Measurements from ENCODE around the gene NAP1L1.

NAP1L1 gene

DNA sequence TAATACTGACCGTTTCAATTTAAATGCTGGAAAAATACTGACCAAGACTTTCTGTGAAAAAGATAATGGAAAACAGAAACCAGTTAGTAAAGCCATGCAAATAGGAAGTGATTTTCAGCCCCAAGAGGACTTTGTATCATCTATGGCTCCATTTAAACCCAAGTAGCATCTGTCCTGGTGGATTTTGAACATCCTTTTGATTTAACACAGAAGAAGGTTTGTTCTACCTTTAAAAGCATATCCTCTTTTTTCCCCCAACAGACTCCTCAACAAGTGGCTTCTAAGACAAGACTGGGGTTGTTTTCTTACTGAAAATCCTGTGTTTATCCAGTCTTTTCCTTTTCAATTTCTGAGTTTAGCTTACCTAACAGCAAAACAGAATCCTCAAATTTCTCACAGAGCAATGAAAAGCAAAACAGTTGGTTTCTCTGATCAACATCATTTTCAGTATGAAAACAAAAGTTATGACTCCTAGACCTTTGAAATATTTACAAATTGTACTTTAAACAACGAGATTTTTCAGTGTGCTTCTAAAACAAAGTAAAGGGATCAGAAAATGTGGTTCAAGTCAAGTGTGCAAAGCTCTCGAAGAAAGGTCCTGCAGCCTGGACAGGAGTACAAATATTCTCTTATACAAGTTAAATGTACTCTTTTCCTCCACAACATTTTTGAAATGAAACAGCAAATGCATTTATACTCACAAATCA, 55.8 kb downstream of the NAP1L1 start:
- DNase-seq (ENCODE audit: low read depth) = no peak
- TF ChIP-seq, protein P1, sequence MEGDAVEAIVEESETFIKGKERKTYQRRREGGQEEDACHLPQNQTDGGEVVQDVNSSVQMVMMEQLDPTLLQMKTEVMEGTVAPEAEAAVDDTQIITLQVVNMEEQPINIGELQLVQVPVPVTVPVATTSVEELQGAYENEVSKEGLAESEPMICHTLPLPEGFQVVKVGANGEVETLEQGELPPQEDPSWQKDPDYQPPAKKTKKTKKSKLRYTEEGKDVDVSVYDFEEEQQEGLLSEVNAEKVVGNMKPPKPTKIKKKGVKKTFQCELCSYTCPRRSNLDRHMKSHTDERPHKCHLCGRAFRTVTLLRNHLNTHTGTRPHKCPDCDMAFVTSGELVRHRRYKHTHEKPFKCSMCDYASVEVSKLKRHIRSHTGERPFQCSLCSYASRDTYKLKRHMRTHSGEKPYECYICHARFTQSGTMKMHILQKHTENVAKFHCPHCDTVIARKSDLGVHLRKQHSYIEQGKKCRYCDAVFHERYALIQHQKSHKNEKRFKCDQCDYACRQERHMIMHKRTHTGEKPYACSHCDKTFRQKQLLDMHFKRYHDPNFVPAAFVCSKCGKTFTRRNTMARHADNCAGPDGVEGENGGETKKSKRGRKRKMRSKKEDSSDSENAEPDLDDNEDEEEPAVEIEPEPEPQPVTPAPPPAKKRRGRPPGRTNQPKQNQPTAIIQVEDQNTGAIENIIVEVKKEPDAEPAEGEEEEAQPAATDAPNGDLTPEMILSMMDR (IDR thresholded peaks at IDR 0.05; ENCODE audit: low read depth, low read length, missing control alignments) = no peak
- no peak overlapping the region for H3K4me3 ChIP-seq (ENCODE audit: low read depth, low read length)

DNA sequence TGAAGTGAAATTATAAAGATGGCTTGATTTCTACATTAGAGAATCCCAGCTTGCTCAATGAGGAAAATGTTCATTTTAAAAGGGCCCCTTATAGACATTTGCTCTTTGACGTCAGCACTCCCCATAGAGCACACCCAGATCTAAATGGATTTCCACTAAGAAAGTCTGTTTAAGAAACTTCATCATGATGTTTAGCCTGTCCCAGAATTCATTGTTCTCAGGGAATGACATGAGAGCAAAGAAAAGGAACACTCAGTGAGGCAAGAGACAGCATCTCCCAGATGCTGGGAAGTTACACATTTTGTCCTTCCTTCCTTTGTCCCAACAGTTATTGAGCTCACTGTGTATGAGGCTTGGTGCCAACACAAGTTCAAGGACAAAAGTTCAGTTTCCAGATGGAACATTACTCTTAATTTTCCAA, 57.8 kb downstream of the NAP1L1 start:
- no peak overlapping the region for H3K4me3 ChIP-seq (ENCODE audit: low read depth, low read length)
- TF ChIP-seq, protein P1 (IDR thresholded peaks at IDR 0.05; ENCODE audit: low read depth, low read length, missing control alignments) = no peak
- no peak for DNase-seq (ENCODE audit: low read depth)

DNA sequence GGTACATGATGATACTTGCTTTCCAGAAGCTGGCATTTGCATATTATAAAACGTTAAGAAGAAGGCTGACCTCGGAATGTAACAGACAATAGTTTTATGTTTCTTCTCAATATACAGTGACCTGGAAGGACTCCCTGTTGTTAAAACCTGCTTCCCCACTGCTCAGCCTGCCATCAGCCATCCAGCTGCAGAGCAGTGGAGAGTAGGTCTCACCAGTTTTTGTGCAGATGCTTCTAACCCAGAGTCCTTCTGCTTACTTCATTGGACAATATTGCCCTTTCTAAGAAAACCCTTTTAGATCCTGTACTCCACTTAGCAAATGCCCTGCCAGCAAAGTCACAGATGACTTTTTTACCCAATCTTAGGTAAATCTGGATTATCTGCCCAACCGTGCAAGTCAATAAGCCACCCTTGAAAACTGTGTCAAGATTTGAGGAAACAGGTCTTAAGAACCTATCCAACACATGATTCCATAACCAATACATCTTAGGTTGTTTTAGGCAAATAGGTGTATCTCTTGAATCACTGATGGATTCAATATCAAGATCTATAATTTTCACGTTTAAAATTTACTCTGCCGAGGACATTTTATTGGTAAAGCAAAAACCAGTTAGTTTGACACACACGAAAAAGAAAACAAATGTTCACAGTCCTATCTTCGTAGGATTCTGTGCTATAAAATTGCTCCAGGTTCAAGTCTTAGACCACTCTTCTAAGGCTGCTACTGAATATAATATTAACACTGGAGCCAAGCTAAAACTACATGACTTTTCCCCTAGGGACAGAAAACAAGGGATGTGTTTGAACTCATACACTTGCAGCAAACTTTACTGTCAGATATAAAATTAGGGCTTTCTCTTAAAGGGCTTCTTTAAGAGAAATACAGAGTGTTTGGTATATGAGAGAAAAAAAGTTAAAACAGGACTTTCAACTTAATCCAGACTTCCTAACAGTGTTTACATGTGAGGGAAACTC, 58.6 kb downstream of the NAP1L1 start:
- H3K4me3 ChIP-seq (ENCODE audit: low read depth, low read length) = no peak overlapping the region
- TF ChIP-seq, protein P1 (IDR thresholded peaks at IDR 0.05; ENCODE audit: low read depth, low read length, missing control alignments) = no peak
- DNase-seq (ENCODE audit: low read depth) = no peak

DNA sequence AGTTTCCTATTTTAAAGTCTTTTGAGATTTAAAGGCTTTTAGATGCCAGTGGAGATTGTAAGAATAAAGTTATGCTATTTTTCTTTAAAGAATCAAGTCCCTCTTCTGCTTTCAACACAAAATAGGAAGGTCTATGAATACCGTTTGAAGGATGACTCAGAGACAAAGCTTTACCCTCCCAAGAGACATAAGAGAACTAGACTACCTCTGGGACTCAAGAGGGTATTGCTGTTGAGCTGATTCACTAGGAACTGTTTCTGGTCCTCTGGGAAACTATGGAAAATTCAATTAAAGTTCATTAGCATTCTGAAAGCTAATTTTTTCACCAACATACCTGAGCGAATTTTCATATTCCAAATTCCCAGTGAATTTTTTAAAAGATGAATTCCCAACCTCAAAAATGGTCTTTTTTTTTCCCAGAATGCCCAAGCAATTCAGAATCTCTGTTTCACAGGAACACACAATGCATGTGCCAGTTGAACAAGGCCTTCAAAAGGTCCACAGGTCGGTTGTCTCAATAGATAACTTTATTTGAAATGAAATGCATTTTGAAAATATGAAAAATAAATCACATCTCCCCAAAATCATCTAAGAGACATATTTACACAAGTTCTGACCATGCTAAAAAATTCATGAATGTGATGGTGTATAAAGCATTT, 59.4 kb downstream of the NAP1L1 start:
- TF ChIP-seq, protein P1 (IDR thresholded peaks at IDR 0.05; ENCODE audit: low read depth, low read length, missing control alignments) = no peak
- DNase-seq (ENCODE audit: low read depth) = no peak
- H3K4me3 ChIP-seq (ENCODE audit: low read depth, low read length) = no peak overlapping the region

DNA sequence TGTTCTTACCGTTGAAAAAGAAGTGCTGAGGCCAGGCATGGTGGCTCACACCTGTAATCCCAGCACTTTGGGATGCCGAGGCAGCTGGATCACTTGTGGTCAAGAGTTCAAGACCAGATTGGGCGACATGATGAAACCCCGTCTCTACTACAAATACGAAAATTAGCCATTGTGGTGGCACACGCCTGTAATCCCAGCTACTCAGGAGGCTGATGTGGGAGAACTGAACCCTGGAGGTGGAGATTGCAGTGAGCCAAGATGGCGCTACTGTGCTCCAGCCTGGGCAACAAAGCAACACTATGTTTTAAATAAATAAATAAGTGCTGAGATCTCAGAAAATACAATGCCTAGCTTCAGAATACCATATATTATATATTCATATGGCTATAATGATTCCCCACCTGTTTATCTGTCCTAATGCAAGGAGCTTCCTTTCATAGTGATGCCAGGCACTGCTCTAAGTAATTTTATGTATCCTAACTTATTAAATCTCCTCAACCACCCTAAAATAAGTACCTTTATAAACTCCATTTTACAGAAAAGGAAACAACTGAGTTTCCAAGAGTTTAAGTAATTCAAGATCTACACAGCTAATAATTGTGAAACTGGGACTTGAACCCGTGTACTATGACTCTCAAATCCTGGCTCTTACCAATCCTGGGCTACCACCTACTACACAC, 60.2 kb downstream of the NAP1L1 start:
- no peak for DNase-seq (ENCODE audit: low read depth)
- TF ChIP-seq, protein P1 (IDR thresholded peaks at IDR 0.05; ENCODE audit: low read depth, low read length, missing control alignments) = no peak
- H3K4me3 ChIP-seq (ENCODE audit: low read depth, low read length) = no peak overlapping the region

DNA sequence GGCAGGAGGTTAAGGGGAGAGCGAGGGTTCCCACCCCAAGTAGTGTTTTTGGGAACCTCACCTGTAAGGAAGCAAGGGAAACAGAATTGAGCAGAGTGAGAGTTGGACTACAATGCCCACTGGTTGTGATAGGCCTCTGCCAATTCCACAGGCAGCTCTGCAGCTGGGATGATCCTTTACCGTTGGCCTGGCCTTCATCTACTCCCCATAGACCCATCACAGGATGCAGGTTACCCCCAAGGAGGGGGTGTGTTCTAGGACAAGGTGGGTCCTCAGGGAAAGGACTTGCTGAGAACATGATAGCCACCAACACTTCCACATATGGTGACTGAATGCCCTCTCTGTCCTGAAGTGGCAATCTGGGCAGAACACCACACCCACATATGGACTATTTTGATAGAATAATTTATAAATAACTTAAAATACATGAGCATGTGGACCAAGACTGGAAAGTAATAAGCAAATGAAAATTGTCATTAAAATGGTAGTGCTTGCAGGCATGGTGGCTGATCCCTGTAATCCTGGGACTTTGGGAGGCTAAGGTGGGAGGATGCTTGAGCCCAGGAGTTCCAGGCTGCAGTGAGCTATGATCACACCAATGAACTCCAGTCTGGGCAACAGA, 61.3 kb downstream of the NAP1L1 start:
- no peak overlapping the region for H3K4me3 ChIP-seq (ENCODE audit: low read depth, low read length)
- TF ChIP-seq, protein P1 (IDR thresholded peaks at IDR 0.05; ENCODE audit: low read depth, low read length, missing control alignments) = no peak
- no peak for DNase-seq (ENCODE audit: low read depth)
